T-helper 22 cell (primary cell): ENCODE results near the gene TTLL9.
"Not testable (repeated sequence)": the region's sequence is repeated elsewhere in the genome, so short reads cannot be mapped to it uniquely, and the experiment has no call there.

Experiments
- DNase-seq: peaks from one replicate; pipeline ENCODE4 v3.0.0-alpha.2; 2020; ENCODE audit warnings: low read depth

TTLL9 gene

GRCh38 chr20:31879143-31879987 is 8.9 kb downstream of the TTLL9 start:
- DNase-seq = peak; percentile 66

- no peak for DNase-seq
These were observed 11.5 kb downstream of the TTLL9 start for GRCh38 chr20:31881945-31882344.

GRCh38 chr20:31883829-31884228 is 13.4 kb downstream of the TTLL9 start:
- no peak for DNase-seq

DNA sequence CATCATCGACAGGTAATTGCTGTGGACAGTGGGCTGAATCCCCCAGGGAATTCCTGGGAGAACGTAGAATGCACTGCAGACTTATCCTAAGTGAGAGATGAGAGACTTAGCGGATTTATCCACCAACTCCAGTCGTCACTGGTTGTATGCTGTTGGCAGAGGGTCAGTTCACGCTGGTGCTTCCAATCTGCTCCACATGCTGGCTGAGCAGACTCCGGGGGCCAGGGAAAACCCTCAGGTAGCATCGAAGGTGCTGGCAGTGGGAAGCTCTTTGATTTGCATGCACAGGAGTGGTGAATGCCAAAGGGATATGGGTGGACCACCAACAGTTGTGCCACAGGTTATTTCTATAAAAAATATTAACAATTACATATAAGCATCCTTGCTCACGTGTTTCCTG is 20.2 kb downstream of the TTLL9 start:
- DNase-seq = no peak

DNA sequence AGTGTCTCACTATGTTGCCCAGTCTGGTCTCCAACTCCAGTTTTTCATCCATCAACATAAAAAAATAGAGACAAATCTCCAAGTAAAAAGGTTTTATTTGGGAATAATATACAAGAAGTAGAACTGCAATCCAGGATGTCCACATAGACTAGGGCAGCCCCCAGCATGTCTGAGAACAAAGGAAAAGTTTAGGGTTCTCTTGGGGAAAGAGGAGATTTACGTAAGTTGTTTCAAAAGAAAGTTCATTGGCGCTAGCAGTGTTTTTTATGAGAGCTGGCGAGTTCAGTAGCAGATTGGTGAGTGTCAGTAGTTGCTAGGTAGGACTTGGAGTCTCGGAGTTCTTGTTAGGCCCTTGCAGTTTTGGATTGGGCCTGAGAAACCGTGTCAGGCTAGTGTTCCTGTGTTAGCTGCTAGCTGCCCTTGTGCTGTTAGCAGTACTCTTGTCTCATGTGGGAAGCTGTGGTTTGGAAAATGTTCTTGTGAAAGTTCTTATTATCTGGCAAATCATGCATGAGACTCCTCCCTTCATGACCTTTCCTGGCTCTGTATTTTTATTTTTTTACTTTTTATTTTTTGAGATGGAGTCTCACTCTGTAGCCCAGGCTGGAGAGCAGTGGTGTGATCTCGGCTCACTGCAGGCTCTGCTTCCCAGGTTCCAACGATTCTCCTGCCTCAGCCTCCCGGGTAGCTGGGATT is 24.7 kb downstream of the TTLL9 start:
- no peak for DNase-seq

GRCh38 chr20:31896049-31896448 is 25.6 kb downstream of the TTLL9 start:
- no peak for DNase-seq

- no peak for DNase-seq
These were observed 27.1 kb downstream of the TTLL9 start for GRCh38 chr20:31897541-31897940.

- no peak for DNase-seq
These were observed 31.2 kb downstream of the TTLL9 start for GRCh38 chr20:31901615-31902014.

GRCh38 chr20:31903627-31904386 is 33.4 kb downstream of the TTLL9 start:
- DNase-seq = no peak

DNA sequence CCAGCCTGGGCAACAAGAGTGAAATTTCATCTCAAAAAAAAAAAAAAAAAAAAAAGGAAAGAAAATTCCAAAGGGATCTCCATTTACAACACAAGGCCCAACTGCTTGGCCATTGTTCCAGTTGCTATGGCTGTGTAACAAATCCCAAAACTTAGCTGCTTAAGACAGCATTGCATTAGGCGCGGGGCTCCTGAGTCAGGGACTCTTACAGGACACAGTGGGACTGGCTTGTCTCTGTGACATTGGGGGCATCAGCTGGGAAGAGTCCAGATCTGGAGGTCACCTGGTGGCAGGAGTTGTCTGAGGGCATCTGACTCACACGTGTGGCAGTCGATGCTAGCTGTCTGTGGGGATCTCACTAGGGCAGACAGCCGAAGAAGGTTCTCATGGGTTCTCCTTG is 35.6 kb downstream of the TTLL9 start:
- no peak for DNase-seq

- DNase-seq = no peak
These were observed 36.6 kb downstream of the TTLL9 start for GRCh38 chr20:31907046-31907445.

DNA sequence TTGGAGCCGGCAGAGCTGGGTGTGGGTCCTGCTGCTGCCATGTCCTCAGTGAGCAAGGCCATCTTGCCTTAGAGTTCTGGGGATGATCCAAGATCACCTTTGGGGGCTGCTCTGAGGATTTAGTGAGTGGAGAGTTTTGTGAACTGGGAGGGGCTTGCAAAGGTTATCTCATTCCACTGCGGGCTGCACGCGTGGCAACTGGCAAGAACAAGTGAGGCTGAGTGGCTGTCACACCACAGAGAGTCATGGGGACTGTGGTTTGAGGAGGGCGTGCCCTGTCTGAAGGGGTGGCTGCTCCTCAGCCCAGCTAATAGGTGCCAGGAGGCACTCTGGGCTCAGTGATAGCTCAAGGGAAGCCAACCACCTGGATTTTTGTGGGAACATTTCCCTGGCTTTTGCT is 37.6 kb downstream of the TTLL9 start:
- DNase-seq = no peak

GRCh38 chr20:31908424-31908823 is 38.0 kb downstream of the TTLL9 start:
- no peak for DNase-seq

DNA sequence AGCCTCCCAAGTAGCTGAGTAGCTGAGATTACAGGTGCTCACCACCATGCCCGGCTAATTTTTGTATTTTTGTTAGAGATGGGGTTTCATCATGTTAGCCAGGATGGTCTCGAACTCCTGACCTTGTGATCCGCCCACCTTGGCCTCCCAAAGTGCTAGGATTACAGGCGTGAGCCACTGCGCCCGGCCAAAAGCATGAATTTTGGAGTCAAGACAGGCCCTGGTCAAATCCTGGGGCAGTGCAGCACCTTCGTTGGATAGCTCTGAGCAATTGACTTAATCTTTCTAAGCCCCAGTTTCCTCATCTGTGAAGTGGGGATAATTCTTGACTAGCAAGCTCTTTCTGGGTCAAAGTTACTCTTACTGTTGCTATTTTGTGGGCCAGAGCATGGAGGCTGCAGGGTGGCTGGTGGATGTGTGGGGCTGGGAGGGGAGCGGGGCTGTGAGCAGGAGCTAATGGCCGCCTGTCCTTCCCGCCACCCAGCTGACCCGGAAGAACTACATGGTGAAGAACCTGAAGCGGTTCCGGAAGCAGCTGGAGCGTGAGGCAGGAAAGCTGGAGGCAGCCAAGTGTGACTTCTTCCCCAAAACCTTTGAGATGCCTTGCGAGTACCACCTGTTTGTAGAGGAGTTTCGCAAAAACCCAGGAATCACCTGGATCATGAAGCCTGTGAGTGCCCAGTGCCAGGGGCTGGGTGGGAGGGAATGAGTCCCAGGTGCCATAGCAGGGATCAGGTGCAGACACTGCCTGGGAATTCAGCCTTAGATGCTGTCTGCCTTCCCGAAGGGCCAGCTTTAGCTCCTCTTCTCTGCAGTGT is 39.0 kb downstream of the TTLL9 start:
- no peak for DNase-seq

DNA sequence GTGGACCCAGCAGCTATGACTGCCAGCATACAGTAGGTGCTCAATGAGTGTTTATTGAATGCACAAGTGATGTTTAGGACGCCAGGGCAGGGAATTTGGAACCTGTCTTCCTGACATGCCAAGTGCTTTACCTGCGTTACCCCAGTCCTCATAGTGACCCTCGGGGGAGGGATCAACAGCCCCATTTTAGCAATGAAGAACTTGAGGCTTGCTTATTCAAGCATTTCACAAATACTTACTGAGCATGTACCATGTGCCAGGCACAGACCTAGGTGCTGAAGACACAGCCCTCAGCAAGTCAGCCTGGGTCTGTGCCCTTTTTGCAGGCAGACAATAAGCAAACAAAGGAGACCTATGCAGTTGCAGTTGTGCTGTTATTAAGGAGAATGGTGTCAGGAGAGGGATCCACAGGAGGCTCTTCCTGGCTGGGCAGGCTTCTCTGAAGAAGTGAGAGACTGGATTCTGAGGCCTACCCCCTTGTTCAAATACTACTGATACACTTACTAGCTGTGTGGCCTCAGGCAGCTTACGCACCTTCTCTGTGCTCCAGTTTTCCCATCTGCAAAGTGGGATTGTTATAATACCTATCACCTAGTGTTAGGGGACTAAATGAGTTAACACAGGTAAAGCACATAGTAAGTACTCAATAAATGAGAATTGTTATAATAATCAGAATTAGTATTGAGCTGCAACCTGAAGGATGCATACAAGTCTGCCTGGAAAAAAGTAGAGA is 39.8 kb downstream of the TTLL9 start:
- no peak for DNase-seq

DNA sequence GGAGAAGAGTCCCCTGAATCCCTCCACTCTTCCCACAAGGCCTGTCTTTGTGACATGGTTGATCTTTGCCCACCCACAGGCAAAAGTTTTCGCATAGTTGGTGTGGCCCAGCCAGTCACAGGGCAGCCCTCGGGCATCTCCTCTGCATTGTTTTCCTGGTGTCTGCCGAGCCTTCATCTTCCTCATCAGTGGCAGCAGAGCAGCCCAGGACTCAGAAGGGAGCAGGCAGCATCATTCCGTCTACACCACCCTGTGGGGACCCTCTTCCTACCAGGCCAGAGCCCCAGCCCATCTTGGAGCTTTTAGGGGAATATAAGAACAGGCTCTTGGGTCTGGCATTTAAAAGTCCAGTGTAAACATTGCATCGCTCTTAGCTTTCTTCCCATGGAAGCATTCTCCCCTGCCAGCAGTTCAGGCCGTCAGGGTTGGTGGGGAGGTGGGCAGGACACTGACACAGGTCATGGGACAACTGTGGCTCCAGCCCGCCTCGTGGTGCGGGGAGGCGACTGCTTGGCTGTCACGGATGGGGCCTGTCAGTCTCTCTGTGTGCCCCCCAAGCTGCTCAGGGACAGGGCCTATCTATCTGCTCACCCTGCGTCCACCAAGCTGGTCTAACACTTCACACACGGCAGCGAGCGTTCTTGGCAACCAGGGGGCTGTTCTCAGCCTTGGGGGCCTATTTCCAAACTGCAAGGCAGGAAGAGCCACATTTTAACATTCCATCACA is 43.2 kb downstream of the TTLL9 start:
- no peak for DNase-seq

DNA sequence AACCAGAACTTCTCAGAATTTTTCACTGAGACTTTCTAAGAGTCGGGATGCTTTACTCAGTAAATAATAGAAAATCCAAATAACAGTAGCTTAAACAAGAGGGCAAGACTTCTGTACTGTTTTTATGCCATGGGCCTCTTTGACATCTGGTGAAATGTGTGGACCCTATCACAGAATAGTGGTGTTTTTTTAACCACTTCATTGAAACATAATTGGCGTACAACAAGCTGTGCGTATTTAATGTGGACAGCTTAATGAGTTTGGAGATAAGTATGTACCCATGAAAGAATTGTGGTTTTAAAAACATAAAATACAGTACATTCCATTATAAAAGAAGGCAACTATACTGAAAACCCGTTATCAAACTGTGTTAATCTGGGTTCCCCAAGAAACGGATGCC is 43.7 kb downstream of the TTLL9 start:
- DNase-seq = no peak

GRCh38 chr20:31915491-31916280 is 45.3 kb downstream of the TTLL9 start:
- DNase-seq = no peak

GRCh38 chr20:31916708-31917107 is 46.3 kb downstream of the TTLL9 start:
- no peak for DNase-seq

DNA sequence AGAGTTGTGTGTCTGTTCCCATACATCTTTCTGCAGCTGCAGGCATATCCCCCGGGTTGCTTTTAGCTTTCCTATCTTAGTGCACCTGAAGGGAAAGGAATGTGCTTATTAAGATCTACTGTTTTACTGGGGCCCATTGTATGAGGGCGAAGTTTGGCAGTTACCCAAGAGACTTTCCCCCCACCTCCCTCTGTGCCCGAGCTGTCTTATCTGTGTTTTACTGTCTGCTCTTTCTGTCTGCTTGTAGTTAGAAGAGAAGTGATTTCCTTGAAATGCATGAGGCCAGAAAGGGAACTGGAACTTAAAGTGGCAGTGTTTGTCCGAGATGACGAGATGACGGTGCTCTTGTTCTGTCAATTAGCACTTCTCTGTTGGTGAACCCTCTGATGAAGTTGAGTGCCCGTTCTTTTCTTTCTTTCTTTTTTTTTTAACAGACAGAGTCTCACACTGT is 47.6 kb downstream of the TTLL9 start:
- not testable (repeated sequence) for DNase-seq
